Panc1 (cell line): ENCODE data around the gene MTHFD1. TPM values are rescaled to one million over a fixed set of nuclear protein-coding genes. Genes with fewer than 3 reads are reported as not detected.

Source experiments
- ATAC-seq: fragments of 200-7000 bp; cut with Tn5 transposase; 2 replicates; pipeline ENCODE4 v1.9.1; 2020; ENCODE audit warnings: mild to moderate bottlenecking, moderate library complexity
- BruUV-seq: library from RNA; stranded (reverse); fragments of 400-500 nt; replicated peaks from 2 replicates; lab custom pipeline; 2021; lab: Mats Ljungman, UMichigan
- CTCF ChIA-PET: fragments of 300-600 bp; sonication (Branson Sonifier 250); formaldehyde crosslinking; loops from one replicate; lab custom pipeline; 2022; ENCODE audit warnings: antibody characterized with exemption; lab: Charles Lee
- POLR2A ChIA-PET: fragments of 300-600 bp; sonication (Branson Sonifier 250); formaldehyde crosslinking; loops from one replicate; lab custom pipeline; 2022; ENCODE audit warnings: antibody characterized with exemption; lab: Charles Lee
- DNase-seq: peaks from one replicate; pipeline ENCODE4 v3.0.0-alpha.2; 2010; ENCODE audit warnings: low read depth, low spot score
- H3K27ac ChIP-seq: 2 replicates; pipeline ENCODE4 v1.5.1; 2011; ENCODE audit warnings: mild to moderate bottlenecking, low read length, inconsistent platforms
- H3K27me3 ChIP-seq: fragments of 200-500 bp; sonication (Bioruptor generic); 2 replicates; pipeline ENCODE4 v1.6.0; 2014; ENCODE audit warnings: low read length, inconsistent platforms; ENCODE audit not compliant: control insufficient read depth, insufficient read depth
- H3K36me3 ChIP-seq: fragments of 200-500 bp; sonication (Bioruptor generic); 2 replicates; pipeline ENCODE4 v1.5.1; 2014; ENCODE audit warnings: inconsistent platforms, mild to moderate bottlenecking, low read length, moderate library complexity; ENCODE audit not compliant: control insufficient read depth, insufficient read depth
- H3K4me1 ChIP-seq: 2 replicates; pipeline ENCODE4 v1.5.1; 2011; ENCODE audit warnings: inconsistent platforms, mild to moderate bottlenecking, low read length, moderate library complexity; ENCODE audit not compliant: control insufficient read depth, insufficient read depth
- H3K4me3 ChIP-seq, 2 experiments: 2 replicates each; pipeline ENCODE4 v1.5.1; 2011 to 2012; ENCODE audit warnings: low read depth in 2 of 2, low read length in 2 of 2, mild to moderate bottlenecking in 2 of 2, inconsistent platforms in 1 of 2, moderate library complexity in 1 of 2
- H3K9me3 ChIP-seq: fragments of 200-500 bp; sonication (Bioruptor generic); 2 replicates; pipeline ENCODE4 v1.5.1; 2014; ENCODE audit warnings: low read depth, mild to moderate bottlenecking, inconsistent platforms, low read length, moderate library complexity; ENCODE audit not compliant: control insufficient read depth, insufficient read depth
- POLR2AphosphoS5 ChIP-seq: IDR thresholded peaks from 2 replicates; pipeline ENCODE4 v1.6.1; 2012; ENCODE audit warnings: mild to moderate bottlenecking, low read depth, low read length, moderate library complexity
- SIN3A ChIP-seq: IDR thresholded peaks from 2 replicates; pipeline ENCODE4 v1.6.1; 2012; ENCODE audit warnings: low read depth, mild to moderate bottlenecking, low read length, moderate library complexity, borderline replicate concordance; ENCODE audit not compliant: insufficient read depth
- TCF7L2 ChIP-seq: IDR thresholded peaks from 2 replicates; pipeline ENCODE4 v1.6.1; 2011; ENCODE audit warnings: mild to moderate bottlenecking, low read depth, low read length, inconsistent platforms
- in situ Hi-C: cut with HindIII; loops from 2 replicates; pipeline ENCODE4 v1.10.0; 2016; ENCODE audit warnings: low sequenced_read_pairs, low pct_unique_long_range_greater_than_20kb
- intact Hi-C: fragments of 100-400 bp; cut with micrococcal nuclease; formaldehyde crosslinking; loops from one replicate; pipeline ENCODE4 v1.10.0; 2022; ENCODE audit not compliant: unreplicated experiment
- total RNA-seq: library from RNA; stranded (reverse); gene quantifications from one replicate; pipeline ENCODE4 v1.2.1, GENCODE V29; 2021; ENCODE audit not compliant: unreplicated experiment
- TF ChIP-seq, protein P1 (sequence below): fragments of 450-650 bp; IDR thresholded peaks from 2 replicates; pipeline ENCODE4 v1.5.1; 2017; ENCODE audit warnings: mild to moderate bottlenecking
- TF ChIP-seq, protein P2 (sequence below), 2 experiments: IDR thresholded peaks; 2 replicates each; pipeline ENCODE4 v1.6.1; 2011 to 2012; ENCODE audit warnings: low read depth in 2 of 2, control low read depth in 1 of 2, low read length in 1 of 2, mild to moderate bottlenecking in 1 of 2, moderate library complexity in 1 of 2; ENCODE audit not compliant: insufficient read depth in 1 of 2

Gene MTHFD1
- total RNA-seq, 1 experiment from 2014 or later: 141 TPM

DNA sequence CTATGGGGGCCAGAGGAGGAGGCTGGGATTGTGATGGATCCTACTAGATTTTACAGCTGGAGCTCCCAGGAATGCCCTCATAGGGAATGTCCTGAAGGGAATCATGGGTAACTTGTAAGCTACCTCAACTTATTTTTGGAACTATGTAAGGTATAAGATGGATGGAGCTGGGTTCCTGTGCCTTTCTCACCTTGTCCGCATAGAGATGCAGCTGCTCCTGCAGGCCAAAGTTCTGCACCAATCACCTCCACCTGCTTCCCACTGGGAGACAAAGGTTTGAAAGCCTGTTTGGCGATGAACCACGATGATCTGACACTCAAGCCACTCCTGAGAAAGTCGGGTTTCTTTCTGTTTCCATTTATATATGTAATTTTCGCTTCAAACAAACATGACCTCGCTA, 76.5 kb downstream of the MTHFD1 start:
- no TSS peak for BruUV-seq

GRCh38 chr14:64465191-64465822, 77.2 kb downstream of the MTHFD1 start, which contains the start of gene AKAP5:
AKAP5 (plus strand) TSS chr14:64465499; CDS start chr14:64468395, 2,896 bp downstream.
- Histone ChIP-seq H3K4me1 (peaks cover 2% of the 10 kb centered on the region; the same call in 1 of the 2 replicates), H3K36me3 (no peaks in the 10 kb centered on the region), H3K9me3 (no peaks in the 10 kb centered on the region), H3K27me3 (no peaks in the 10 kb centered on the region), H3K4me3 (peak within 1 kb of the TSS; percentile 49 to 55), H3K27ac (0 out of 2 replicates have a peak within 1 kb of the TSS, but pooled peaks have one; percentile 51)
- POLR2A ChIA-PET: no interaction called here
- TF ChIP-seq TCF7L2 (no peak), SIN3A (no peak)
- TF ChIP-seq, protein P1, sequence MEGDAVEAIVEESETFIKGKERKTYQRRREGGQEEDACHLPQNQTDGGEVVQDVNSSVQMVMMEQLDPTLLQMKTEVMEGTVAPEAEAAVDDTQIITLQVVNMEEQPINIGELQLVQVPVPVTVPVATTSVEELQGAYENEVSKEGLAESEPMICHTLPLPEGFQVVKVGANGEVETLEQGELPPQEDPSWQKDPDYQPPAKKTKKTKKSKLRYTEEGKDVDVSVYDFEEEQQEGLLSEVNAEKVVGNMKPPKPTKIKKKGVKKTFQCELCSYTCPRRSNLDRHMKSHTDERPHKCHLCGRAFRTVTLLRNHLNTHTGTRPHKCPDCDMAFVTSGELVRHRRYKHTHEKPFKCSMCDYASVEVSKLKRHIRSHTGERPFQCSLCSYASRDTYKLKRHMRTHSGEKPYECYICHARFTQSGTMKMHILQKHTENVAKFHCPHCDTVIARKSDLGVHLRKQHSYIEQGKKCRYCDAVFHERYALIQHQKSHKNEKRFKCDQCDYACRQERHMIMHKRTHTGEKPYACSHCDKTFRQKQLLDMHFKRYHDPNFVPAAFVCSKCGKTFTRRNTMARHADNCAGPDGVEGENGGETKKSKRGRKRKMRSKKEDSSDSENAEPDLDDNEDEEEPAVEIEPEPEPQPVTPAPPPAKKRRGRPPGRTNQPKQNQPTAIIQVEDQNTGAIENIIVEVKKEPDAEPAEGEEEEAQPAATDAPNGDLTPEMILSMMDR: peak; percentile 7; the same call in 1 of the 2 replicates
- DNase-seq (no peak), ATAC-seq (peak; percentile 92)
- BruUV-seq: no TSS peak
- CTCF ChIA-PET: interaction anchor here (0.6 kb wide), 1 partner anchor 895 kb away, joined by 3 read pairs; no protein-coding TSS in a partner anchor
- intact Hi-C loops: no loop called here
- in situ Hi-C loops: no loop called here

More for the DNA sequence above, 76.5 kb downstream of the MTHFD1 start:
- no peaks in the 10 kb centered on the region for H3K9me3 ChIP-seq
- peaks cover 2% of the 10 kb centered on the region; the same call in 1 of the 2 replicates for H3K4me1 ChIP-seq
- DNase-seq (no peak), ATAC-seq (peak; percentile 24; the same call in 1 of the 2 replicates)
- intact Hi-C loops (no loop called here), in situ Hi-C loops (no loop called here)
- H3K36me3 ChIP-seq: no peaks in the 10 kb centered on the region
- H3K27ac ChIP-seq: no peak overlapping the region
- ChIA-PET CTCF (no interaction called here), POLR2A (no interaction called here)
- H3K27me3 ChIP-seq: no peaks in the 10 kb centered on the region
- H3K4me3 ChIP-seq: peak overlapping the region; percentile 49 to 55
- no peak for TF ChIP-seq SIN3A
- TF ChIP-seq, protein P2, sequence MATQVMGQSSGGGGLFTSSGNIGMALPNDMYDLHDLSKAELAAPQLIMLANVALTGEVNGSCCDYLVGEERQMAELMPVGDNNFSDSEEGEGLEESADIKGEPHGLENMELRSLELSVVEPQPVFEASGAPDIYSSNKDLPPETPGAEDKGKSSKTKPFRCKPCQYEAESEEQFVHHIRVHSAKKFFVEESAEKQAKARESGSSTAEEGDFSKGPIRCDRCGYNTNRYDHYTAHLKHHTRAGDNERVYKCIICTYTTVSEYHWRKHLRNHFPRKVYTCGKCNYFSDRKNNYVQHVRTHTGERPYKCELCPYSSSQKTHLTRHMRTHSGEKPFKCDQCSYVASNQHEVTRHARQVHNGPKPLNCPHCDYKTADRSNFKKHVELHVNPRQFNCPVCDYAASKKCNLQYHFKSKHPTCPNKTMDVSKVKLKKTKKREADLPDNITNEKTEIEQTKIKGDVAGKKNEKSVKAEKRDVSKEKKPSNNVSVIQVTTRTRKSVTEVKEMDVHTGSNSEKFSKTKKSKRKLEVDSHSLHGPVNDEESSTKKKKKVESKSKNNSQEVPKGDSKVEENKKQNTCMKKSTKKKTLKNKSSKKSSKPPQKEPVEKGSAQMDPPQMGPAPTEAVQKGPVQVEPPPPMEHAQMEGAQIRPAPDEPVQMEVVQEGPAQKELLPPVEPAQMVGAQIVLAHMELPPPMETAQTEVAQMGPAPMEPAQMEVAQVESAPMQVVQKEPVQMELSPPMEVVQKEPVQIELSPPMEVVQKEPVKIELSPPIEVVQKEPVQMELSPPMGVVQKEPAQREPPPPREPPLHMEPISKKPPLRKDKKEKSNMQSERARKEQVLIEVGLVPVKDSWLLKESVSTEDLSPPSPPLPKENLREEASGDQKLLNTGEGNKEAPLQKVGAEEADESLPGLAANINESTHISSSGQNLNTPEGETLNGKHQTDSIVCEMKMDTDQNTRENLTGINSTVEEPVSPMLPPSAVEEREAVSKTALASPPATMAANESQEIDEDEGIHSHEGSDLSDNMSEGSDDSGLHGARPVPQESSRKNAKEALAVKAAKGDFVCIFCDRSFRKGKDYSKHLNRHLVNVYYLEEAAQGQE (IDR thresholded peaks at IDR 0.05; ENCODE audit: insufficient read depth in 1 of 2, low read depth in 2 of 2, low read length in 1 of 2): no peak
- TF ChIP-seq TCF7L2: no peak
- TF ChIP-seq, protein P1: no peak
- TF ChIP-seq POLR2AphosphoS5: no peak
